HG03520 (cell line): ENCODE results near the gene CPT1A.

Experiments used
- ATAC-seq: cut with Tn5 transposase; IDR thresholded peaks from one replicate; pipeline ENCODE4 v1.9.1; 2021; ENCODE audit warnings: mild to moderate bottlenecking, moderate library complexity; ENCODE audit not compliant: unreplicated experiment

The CPT1A gene

DNA sequence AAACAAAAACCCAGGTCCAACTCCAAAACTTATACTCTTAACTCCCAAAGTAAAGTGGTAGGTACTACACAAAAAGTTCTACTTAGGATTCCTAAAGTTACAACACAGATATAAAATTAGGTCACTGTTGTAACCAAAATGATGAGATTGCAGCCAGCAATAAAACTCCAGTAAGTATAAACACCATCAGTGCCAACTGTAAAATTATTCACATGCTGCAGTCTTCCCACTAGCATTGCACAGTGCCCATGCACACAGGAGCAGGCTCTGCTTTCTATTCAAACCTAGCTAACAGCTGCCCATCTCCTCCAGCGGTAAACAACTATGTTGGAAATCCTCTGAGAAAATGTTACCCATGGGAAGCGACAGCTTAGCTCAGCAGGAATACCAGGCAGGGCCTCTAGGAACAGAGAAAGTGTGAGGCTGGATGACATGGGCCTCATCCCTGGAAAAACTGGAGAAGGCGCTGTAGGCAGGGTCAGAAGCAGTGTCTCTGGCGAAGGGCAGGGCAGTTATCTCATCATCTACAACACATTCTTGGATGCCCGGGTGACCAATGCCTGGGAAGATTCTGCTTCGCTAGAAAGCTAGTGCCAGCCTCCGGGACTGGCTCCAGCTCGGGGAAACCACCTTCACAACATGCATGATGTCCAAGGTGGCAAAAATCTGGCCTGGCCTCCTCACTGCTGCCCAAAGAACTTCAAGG, 9.1 kb downstream of the CPT1A start:
- ATAC-seq, result no peak

GRCh38 chr11:68831124-68831523, 10.6 kb downstream of the CPT1A start:
- ATAC-seq, result no peak

- ATAC-seq, result no peak
These were observed 12.1 kb downstream of the CPT1A start for GRCh38 chr11:68829581-68829980.

- no peak for ATAC-seq
These were observed 12.8 kb downstream of the CPT1A start for GRCh38 chr11:68828957-68829356.

- ATAC-seq, result no peak
These were observed 13.4 kb downstream of the CPT1A start for GRCh38 chr11:68828155-68828931.

- no peak for ATAC-seq
These were observed 14.0 kb downstream of the CPT1A start for GRCh38 chr11:68827733-68828132.

- ATAC-seq, result no peak
These were observed 15.0 kb downstream of the CPT1A start for GRCh38 chr11:68826726-68827125.

- no peak for ATAC-seq
These were observed 16.1 kb downstream of the CPT1A start for GRCh38 chr11:68825571-68825970.

GRCh38 chr11:68822546-68822945, 19.2 kb downstream of the CPT1A start:
- ATAC-seq, result no peak

- ATAC-seq, result no peak
These were observed 20.0 kb downstream of the CPT1A start for GRCh38 chr11:68821670-68822069.

GRCh38 chr11:68819362-68819761, 22.4 kb downstream of the CPT1A start:
- no peak for ATAC-seq

- ATAC-seq, result no peak
These were observed 23.5 kb downstream of the CPT1A start for GRCh38 chr11:68818181-68818580.

GRCh38 chr11:68817554-68817953, 24.2 kb downstream of the CPT1A start:
- ATAC-seq, result no peak

DNA sequence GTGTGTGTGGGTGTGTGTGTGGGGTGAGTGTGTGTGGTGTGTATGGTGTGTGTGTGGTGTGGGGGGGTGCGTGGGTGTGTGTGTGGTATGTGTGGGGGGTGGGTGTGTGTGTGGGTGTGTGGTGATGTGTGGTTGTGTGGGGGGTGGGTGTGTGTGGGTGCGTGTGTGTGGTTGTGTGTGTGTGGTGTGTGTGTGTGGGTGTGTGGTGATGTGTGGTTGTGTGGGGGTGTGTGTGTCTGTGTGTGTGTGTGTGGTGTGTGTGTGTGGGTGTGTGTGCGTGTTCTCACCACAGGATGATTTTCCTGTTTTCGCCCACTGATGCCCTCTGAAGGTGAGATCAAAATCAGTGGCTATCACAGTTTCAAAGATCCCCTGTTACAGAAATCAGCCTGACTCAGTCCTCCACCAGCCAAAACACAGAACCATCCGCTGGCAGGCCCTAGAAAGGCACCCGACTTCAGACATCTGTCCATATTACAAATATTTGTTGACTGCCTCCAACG, 24.7 kb downstream of the CPT1A start:
- no peak for ATAC-seq

DNA sequence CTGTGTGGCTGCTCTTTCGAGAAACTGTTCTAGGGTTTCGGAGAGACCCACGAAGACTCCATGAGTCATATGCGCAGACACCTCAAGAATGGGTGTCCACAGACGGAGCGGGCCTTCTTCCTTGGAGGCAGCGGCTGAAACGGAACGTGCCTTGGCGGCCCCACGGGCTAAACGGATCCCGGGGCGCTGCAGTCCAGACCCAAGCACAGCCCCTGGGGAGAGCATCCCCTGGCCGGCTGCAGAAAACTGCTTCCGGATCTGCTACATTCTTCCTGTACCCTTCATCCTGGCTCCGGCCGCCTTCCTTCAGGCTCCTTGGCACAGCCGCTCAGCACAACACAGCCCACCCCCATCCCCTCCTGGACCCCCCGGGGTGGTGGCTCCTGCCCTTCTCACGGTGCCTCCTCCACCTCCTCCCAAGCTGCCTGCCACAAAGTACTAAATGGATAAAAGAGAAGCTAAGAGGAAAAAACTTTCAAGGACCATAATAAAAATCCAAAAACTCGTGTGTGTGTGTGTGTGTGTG, 25.4 kb downstream of the CPT1A start:
- no peak for ATAC-seq

DNA sequence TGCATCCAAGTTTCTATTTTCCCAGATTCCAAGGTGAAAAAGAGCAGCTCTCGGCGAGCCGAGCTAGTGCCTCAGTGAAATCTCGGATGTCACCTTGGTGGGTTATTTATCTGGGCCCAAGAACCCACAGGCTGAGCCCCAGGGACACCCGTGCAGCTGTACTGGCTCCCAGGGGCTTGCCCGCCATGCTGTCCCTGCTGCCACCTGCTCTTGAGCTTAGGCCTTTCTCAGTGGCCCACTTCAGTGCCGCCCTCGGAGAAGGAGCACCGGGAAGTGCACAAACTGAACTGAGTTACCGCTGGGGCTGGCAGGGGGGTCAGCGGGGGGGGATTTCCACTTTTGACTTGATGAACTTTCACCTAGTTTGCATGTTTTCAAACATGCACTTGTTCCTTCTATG, 27.9 kb downstream of the CPT1A start:
- ATAC-seq, result no peak

GRCh38 chr11:68812526-68812925, 29.2 kb downstream of the CPT1A start:
- no peak for ATAC-seq

DNA sequence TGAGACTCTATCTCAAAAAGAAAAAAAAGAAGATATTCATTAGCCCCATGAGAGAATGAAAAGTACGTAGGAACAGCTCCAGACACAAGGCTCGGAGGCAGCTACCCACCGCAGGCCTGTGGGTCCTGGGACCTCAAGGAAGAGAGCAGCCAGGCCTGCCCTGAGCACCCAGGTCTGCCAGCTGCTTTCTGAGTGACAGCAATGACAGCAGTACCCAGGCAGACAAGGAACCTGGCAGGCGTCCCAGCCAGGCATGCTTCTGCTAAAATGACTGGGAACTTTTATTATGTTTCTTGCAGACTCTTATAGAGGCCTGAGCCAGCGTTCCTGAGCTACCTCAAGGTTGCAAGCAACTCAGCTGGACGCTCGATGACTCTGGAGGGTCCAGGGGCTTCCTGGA, 31.6 kb downstream of the CPT1A start:
- no peak for ATAC-seq

GRCh38 chr11:68809506-68809905, 32.2 kb downstream of the CPT1A start:
- no peak for ATAC-seq

DNA sequence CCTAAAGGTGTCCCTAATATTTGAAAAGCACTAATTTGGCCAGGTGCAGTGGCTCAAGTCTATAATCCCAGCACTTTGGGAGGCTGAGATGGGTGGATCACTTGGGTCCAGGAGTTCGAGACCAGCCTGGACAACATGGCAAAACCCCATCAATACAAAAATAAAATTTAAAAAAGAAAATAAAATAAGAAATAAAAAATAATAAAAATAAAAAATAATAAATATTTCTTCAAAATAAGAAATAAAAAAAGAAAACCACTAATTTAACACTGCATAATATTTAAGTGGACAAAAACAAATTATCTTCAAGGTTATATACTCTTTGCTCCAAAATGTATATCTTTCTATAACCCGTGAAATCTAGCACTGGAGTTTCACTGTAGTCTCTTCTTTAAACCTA, 32.9 kb downstream of the CPT1A start:
- ATAC-seq, result no peak

DNA sequence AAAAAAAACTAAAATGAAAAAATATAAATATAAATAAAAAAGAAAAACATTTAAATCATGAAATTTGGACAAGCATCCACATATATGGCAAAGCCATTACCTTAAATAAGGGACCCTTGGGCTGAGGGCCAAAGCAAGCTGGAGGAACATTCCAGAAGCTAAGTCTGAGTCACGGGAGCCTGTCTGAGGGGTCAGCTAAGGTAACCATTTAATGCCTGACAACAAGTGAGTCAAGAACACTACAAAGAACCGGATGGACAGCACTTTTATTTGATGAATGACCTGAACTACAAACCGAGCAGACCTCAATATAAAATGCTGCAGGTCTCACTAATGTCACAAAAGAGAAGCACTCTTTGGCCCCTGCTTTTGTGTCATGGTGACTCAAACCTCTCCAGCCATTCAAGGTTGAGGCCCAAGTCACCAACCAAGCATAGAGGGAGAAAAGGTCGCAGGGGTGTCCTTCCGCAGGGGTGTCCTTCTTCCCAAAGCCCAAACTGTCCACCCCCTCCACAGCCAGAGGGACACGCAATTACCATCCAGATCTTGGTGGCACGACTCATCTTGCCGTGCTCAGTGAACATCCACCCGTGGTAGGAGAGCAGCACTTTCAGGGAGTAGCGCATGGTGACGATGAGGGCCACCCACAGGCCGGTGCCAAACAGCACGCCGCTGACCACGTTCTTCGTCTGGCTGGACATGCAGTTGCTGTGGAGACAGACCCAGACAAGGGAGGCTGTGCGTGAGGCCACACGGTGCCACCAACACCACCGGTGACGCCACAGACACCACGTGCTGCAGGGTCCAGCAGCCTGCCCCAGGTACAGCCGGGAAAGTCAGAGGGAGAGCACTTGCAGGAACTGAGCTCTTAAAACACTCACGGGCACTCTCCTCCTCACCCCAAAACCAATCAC, 34.5 kb downstream of the CPT1A start:
- ATAC-seq, result no peak
